Mononuclear cell (primary cell): ENCODE measurements around the gene C1orf116. TPM values are rescaled to one million over a fixed set of nuclear protein-coding genes. Genes with fewer than 3 reads are reported as not detected.

Source experiments
- H3K27me3 ChIP-seq: 2 replicates; pipeline ENCODE4 v1.6.0; 2011; ENCODE audit warnings: low read length, control low read depth; ENCODE audit not compliant: insufficient read depth
- H3K4me1 ChIP-seq: 2 replicates; pipeline ENCODE4 v1.5.1; 2011; ENCODE audit warnings: mild to moderate bottlenecking, low read length, control low read depth; ENCODE audit not compliant: insufficient read depth
- H3K4me3 ChIP-seq: 2 replicates; pipeline ENCODE4 v1.5.1; 2011; ENCODE audit warnings: mild to moderate bottlenecking, low read length, moderate library complexity
- H3K9me3 ChIP-seq: 2 replicates; pipeline ENCODE4 v1.5.1; 2011; ENCODE audit warnings: low read depth, mild to moderate bottlenecking, control low read depth, low read length
- total RNA-seq: library from RNA; depleted of rRNA; stranded (reverse); fragments of >200 nt; gene quantifications from one replicate; pipeline ENCODE4 v1.2.3, GENCODE V29; 2012

C1orf116 gene
- total RNA-seq, 1 donor: 0.63 TPM

DNA sequence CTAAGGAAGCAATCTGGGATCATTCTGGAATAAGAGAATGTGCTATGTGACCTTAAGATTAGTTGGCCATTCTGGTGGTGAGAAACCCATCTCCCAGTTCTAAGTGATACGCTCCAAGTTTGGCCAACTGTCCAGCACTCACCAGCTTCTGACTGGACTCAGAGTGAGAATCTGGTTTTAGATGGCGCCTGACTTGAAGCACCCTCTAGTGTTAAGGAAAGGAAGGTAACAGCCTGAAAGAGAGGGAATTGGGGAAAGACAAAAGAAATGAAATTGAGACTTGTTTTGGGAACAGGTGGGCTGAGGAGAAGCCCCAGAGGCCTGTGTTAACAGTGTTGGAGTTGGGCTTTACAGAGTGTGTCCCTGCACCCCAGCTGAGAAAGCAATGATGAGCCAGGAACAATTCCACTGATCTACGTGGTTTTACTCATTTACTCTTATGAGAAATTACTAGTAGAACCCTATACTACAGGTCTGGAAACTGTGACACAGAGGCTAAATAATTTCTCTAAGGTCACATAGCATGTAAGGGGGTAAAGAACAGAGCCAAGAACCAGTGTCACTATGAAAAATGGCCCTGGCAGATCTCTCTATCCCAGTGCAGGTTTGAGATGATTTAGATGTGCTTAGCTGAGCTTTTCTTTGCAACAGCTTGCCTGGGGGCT is 53.0 kb downstream of the C1orf116 start:
- Histone ChIP-seq H3K9me3 (no peaks in the 10 kb centered on the region), H3K4me3 (no peak overlapping the region)

DNA sequence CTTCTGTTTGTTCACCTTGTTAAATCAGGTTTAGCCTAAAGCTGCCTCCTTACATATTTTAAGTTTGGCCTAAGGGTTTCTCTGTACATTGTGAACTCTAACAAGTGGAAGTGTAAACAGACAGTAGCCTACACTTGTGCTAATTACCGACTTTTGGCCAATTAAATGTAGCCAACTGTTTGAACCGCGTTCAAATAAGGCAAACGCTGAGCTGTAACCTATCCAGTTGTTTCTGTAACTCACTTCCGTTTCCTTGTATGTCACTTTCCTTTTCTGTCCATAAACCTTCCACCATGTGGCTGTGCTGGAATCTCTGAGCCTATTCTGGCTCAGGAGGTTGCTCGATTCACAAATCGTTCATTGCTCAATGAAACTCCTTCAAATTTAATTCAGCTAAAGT is 54.3 kb downstream of the C1orf116 start:
- no peaks in the 10 kb centered on the region for H3K9me3 ChIP-seq
- H3K4me1 ChIP-seq: no peaks in the 10 kb centered on the region
- no peaks in the 10 kb centered on the region for H3K27me3 ChIP-seq
- no peak overlapping the region for H3K4me3 ChIP-seq

More for the DNA sequence above, 53.0 kb downstream of the C1orf116 start:
- Histone ChIP-seq H3K4me1 (no peaks in the 10 kb centered on the region), H3K27me3 (peaks cover 4% of the 10 kb centered on the region)

DNA sequence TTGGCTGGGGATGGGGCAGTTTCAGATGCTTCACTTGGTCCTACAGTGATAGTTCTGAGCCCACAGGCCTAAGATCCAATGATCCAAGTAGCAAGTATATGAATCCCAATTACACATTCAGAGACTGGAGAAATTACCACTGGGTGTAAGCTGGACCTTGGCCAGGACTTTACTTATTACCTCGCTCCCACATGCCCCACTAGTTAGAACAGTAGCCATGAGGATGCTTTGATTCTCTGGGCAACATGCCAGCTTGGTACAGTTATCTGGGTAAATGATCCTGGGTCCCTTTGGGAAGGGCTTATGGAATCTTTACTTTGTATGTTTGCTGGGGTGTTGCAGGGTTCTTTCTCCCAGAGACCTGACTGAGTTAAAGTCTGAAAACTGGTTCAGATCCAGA is 57.2 kb downstream of the C1orf116 start:
- no peaks in the 10 kb centered on the region for H3K27me3 ChIP-seq
- H3K9me3 ChIP-seq: no peaks in the 10 kb centered on the region
- no peak overlapping the region for H3K4me3 ChIP-seq
- H3K4me1 ChIP-seq: peaks cover 12% of the 10 kb centered on the region

DNA sequence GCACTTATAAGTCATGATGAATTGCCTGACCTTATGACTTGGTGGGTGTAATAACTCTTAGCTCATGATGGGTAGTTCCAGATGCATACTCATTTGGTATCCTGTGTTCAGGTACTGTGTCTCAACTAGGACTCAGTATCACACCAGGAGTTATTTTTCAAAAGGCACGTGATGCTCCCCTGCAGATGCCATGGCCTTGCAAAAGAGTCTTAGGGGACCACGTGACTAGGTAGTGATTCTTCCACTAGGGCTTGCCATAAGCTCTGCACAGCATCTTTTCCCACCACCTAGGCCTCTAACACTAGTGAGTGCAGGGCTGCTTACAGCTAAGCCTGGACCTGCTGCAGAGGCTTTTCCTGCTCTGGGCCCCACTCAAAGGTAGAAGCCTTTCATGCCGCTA is 58.4 kb downstream of the C1orf116 start:
- no peak overlapping the region for H3K4me3 ChIP-seq
- peaks cover 24% of the 10 kb centered on the region for H3K4me1 ChIP-seq
- H3K9me3 ChIP-seq: no peaks in the 10 kb centered on the region

DNA sequence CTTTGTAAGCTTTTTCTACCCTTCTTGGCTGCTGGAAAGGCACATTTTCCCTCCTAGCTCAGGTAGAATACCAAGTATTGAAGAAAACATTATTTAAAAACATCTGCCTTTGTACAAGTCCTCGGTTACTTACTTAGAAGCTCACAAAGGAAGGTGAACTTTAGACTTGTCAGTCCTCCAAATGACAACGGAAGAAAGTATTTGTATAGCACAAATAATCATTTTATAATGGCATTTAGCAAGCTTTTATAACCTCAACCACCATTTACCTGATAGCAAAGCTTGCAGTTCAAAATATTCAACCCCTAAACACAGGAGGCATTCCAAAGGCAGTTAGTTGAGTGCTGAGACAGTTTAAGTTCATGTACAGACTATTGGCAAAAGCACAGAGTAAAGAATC is 59.8 kb downstream of the C1orf116 start:
- no peak overlapping the region for H3K4me3 ChIP-seq
- H3K27me3 ChIP-seq: no peaks in the 10 kb centered on the region
- H3K4me1 ChIP-seq: peaks cover 38% of the 10 kb centered on the region
- no peaks in the 10 kb centered on the region for H3K9me3 ChIP-seq

More for the DNA sequence above, 58.4 kb downstream of the C1orf116 start:
- H3K27me3 ChIP-seq: no peaks in the 10 kb centered on the region

DNA sequence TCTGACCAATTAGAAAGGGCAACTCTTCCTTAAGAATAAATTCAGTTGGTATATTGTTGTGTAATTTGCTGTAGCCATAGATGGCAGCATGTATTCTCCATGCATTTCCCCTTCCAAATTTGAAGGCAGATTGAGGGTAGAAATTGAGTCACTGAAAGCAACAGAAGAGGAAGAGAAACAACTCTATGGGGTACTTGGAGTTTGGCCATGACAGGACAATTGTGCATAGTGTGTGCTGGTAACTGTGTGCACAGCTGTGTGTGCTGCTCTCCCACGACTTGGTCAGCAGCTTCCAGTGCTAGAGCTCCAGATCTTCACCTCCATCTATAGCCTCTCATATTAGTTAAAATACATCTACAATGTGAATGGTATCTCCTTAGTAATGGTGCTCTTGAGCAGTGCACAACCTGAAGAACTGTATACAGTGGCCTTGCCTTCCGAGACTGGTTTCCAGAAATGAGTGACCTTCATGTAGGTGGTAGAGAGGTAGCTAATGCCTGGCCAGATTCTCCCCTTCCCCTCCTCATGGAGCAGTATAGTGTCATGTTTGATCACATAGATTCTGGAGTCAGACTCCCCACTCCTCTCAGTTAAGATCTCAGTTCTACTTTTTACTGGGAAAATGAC is 61.4 kb downstream of the C1orf116 start:
- Histone ChIP-seq H3K4me1 (peaks cover 52% of the 10 kb centered on the region), H3K4me3 (no peak overlapping the region), H3K9me3 (no peaks in the 10 kb centered on the region), H3K27me3 (no peaks in the 10 kb centered on the region)

DNA sequence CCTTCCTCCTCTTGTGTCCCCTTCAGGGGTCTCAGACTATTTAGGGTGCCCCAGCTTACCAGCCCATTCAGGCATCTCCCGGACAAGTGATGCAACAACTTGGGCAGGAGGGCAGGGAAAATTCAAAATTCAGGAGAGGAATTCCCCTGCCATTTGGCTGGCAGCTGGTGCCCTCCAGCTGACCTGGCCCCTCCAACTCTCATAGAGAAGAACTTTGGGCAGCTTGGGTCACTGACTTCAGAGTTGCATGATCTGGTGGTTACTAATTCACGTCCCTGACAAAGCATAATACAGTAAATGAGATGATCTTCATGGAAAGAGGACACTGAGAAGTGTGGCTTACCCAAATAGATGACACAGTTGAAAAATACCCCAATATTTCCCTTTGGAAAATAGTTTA is 62.1 kb downstream of the C1orf116 start, which contains the start of gene FCAMR:
Gene FCAMR (minus strand): TSS at position 15 of the 400 bp plus-strand sequence. CDS start 335 bp downstream, outside the sequence.
- no peaks in the 10 kb centered on the region for H3K9me3 ChIP-seq
- peaks cover 52% of the 10 kb centered on the region for H3K4me1 ChIP-seq
- H3K4me3 ChIP-seq: no peak within 1 kb of the TSS
- H3K27me3 ChIP-seq: no peaks in the 10 kb centered on the region

DNA sequence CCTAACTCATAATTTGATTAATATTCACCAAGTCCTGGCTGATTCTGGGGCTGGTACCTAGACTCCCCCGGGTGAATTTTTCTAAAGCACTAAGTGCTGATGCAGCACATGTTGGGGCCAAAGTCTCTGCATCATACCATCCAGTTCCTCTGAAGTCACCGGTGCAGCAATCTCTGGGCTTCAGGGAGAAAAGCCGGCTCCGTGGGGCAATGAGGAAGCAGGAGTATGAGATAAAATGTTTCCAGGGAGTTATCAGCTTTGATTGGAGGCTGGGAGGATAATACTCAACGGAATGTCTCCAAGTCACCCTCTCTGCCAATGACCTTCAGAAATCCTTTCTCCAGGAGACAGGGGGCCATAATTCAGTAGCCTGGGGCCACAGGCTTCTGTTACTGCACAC is 63.5 kb downstream of the C1orf116 start:
- Histone ChIP-seq H3K4me1 (peaks cover 52% of the 10 kb centered on the region), H3K4me3 (no peak overlapping the region), H3K27me3 (no peaks in the 10 kb centered on the region), H3K9me3 (no peaks in the 10 kb centered on the region)

Other genes with a start within 250 kb of the C1orf116 start
- gene IL20, start 167.1 kb downstream of the C1orf116 start, total RNA-seq: not detected
- gene IL24, start 135.3 kb downstream of the C1orf116 start, total RNA-seq: 0.10 TPM
- 117 TPM for gene FCMR, start 110.8 kb downstream of the C1orf116 start, total RNA-seq
- not detected for gene PIGR, start 86.3 kb downstream of the C1orf116 start, total RNA-seq
- gene FCAMR, start 62.3 kb downstream of the C1orf116 start, total RNA-seq: not detected
- 44.5 TPM for gene YOD1, start 18.5 kb upstream of the C1orf116 start, total RNA-seq
- 5.1 TPM for gene PFKFB2, start 20.5 kb upstream of the C1orf116 start, total RNA-seq
- 0.84 TPM for gene C4BPB, start 56.1 kb upstream of the C1orf116 start, total RNA-seq
- gene C4BPA, start 71.5 kb upstream of the C1orf116 start, total RNA-seq: 0.10 TPM